DOHH2 (cell line): ENCODE data around the gene LITAF.

ENCODE experiments used
- H3F3A ChIP-seq: fragments of 200-600 bp; sonication (generic), shearing (Covaris generic); 2 replicates; pipeline ENCODE4 v1.6.0; 2016; ENCODE audit warnings: antibody characterized with exemption, mild to moderate bottlenecking; ENCODE audit not compliant: control insufficient read depth, insufficient read depth
- H3K27ac ChIP-seq: fragments of 200-600 bp; sonication (generic); 2 replicates; pipeline ENCODE4 v1.5.1; 2014; ENCODE audit warnings: low read depth, mild to moderate bottlenecking, low read length, moderate library complexity
- H3K27me3 ChIP-seq: fragments of 200-600 bp; sonication (generic); 2 replicates; pipeline ENCODE4 v1.6.1; 2014; ENCODE audit warnings: mild to moderate bottlenecking, low read length, mixed read lengths; ENCODE audit not compliant: control insufficient read depth
- H3K36me3 ChIP-seq: fragments of 200-600 bp; sonication (generic); 2 replicates; pipeline ENCODE4 v1.6.1; 2014; ENCODE audit warnings: mild to moderate bottlenecking, low read length, moderate library complexity, mixed read lengths; ENCODE audit not compliant: control insufficient read depth
- H3K4me1 ChIP-seq: fragments of 200-600 bp; sonication (generic); 2 replicates; pipeline ENCODE4 v1.6.1; 2014; ENCODE audit warnings: mild to moderate bottlenecking, low read length, mixed read lengths; ENCODE audit not compliant: control insufficient read depth
- H3K4me2 ChIP-seq: fragments of 200-600 bp; sonication (generic); 2 replicates; pipeline ENCODE4 v1.6.0; 2014; ENCODE audit warnings: mild to moderate bottlenecking, low read length, moderate library complexity
- H3K4me3 ChIP-seq: fragments of 200-600 bp; sonication (generic); 2 replicates; pipeline ENCODE4 v1.5.1; 2014; ENCODE audit warnings: mild to moderate bottlenecking, low read length, mixed read lengths
- H3K79me2 ChIP-seq: fragments of 200-600 bp; sonication (generic); 2 replicates; pipeline ENCODE4 v1.6.1; 2014; ENCODE audit warnings: mild to moderate bottlenecking, low read length, mixed read lengths; ENCODE audit not compliant: control insufficient read depth
- H3K9me2 ChIP-seq: fragments of 200-600 bp; sonication (generic); replicated peaks from 2 replicates; pipeline ENCODE4 v1.6.1; 2014; ENCODE audit warnings: mild to moderate bottlenecking, low read length, mixed read lengths; ENCODE audit not compliant: control insufficient read depth
- H3K9me3 ChIP-seq: fragments of 200-600 bp; sonication (generic); 2 replicates; pipeline ENCODE4 v1.6.1; 2014; ENCODE audit warnings: antibody characterized with exemption, low read length, mixed read lengths; ENCODE audit not compliant: control insufficient read depth, insufficient read depth
- H4K20me1 ChIP-seq: fragments of 200-600 bp; sonication (generic); 2 replicates; pipeline ENCODE4 v1.6.0; 2014; ENCODE audit warnings: low read depth, mild to moderate bottlenecking, antibody characterized with exemption, low read length, moderate library complexity; ENCODE audit not compliant: control insufficient read depth, insufficient read depth
- CTCF ChIP-seq: fragments of 200-600 bp; sonication (generic); IDR thresholded peaks from one replicate; pipeline ENCODE4 v1.5.1; 2014; ENCODE audit warnings: antibody characterized with exemption, mild to moderate bottlenecking, low read depth, low read length; ENCODE audit not compliant: poor library complexity, severe bottlenecking
- EZH2phosphoT487 ChIP-seq: fragments of 200-600 bp; sonication (generic); IDR thresholded peaks from 2 replicates; pipeline ENCODE4 v1.6.1; 2017; ENCODE audit warnings: borderline replicate concordance, mild to moderate bottlenecking, antibody characterized with exemption, low read length, moderate library complexity, mixed read lengths

LITAF gene

DNA sequence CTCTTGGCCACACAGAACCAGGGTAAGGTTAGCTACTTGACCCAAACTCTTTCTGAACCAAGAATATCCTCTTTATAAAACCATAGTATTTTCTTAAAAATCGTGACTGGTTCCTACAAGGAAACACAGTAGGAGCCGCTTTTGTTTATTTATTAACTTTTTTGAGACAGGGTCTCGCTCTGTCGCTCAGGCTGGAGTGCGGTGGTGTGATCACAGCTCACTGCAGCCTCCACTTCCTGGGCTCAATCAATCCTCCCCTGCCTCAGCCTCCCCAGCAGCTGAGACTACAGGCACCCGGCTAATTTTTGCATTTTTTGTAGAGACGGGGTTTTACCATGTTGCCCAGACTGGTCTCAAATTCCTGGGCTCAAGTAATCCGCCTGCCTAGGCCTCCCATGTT, 14.7 kb upstream of the LITAF start:
- Histone ChIP-seq H3K27me3 (no peaks in the 10 kb centered on the region), H3K4me3 (peak overlapping the region; percentile 56), H3F3A (peaks cover 16% of the 10 kb centered on the region), H3K27ac (peak overlapping the region; percentile 89), H3K4me2 (peak overlapping the region; percentile 76), H3K36me3 (peaks cover 2% of the 10 kb centered on the region; the same call in 1 of the 2 replicates), H4K20me1 (no peaks in the 10 kb centered on the region), H3K79me2 (no peaks in the 10 kb centered on the region), H3K9me2 (no peaks in the 10 kb centered on the region), H3K9me3 (no peaks in the 10 kb centered on the region), H3K4me1 (peaks cover 63% of the 10 kb centered on the region)
- TF ChIP-seq CTCF (no peak), EZH2phosphoT487 (no peak)

GRCh38 chr16:11599579-11599978, 12.9 kb upstream of the LITAF start:
- TF ChIP-seq EZH2phosphoT487 (no peak), CTCF (no peak)
- Histone ChIP-seq H3K9me3 (no peaks in the 10 kb centered on the region), H3K36me3 (peaks cover 2% of the 10 kb centered on the region; the same call in 1 of the 2 replicates), H3K27ac (no peak overlapping the region), H3K9me2 (no peaks in the 10 kb centered on the region), H3K4me3 (no peak overlapping the region), H3K4me2 (no peak overlapping the region), H3F3A (peaks cover 21% of the 10 kb centered on the region), H3K79me2 (no peaks in the 10 kb centered on the region), H4K20me1 (no peaks in the 10 kb centered on the region), H3K4me1 (peaks cover 74% of the 10 kb centered on the region), H3K27me3 (no peaks in the 10 kb centered on the region)

DNA sequence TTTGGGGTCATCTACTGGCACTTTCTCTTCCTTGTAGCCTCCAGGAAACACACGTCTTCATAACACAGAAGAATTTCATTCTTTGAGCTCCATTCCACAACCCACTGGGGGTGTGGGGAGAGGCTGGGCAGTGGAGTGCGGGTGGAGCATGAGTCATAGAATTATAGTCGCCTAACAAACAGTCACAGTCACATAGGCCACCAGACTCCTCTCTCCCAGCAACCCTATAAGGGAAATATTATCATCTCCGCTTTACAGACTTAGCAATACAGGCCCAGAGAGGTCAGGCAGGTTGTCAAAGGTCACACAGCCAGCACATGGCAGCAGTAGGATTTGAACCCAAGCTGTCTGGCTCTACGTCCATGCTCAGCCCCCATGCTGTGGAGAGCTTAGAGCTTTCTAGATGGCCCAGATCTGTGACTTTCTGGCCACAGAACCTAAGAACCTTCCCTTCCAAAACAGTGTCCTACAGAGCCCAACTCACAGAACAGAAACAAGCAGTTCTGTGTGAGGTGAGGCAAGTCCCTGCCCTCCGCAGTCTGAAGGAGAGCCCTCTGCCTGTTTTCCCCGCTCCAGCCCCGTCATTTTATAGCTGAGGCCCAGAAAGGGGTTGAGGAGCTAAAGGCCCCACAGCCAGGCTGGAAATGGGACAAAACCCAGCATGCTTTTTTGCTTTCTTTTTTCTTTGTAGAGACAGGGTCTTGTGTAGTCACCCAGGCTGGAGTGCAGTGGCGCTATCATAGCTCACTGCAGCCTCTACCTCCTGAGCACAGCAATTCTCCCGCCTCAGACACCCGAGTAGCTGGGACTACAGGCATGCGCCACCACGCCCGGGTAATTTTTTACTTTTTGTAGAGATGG, 10.7 kb upstream of the LITAF start:
- Histone ChIP-seq H3K4me3 (no peak overlapping the region), H3K79me2 (no peaks in the 10 kb centered on the region), H3K9me2 (no peaks in the 10 kb centered on the region), H4K20me1 (no peaks in the 10 kb centered on the region), H3K27ac (peak overlapping the region; percentile 4; the same call in 1 of the 2 replicates), H3F3A (peaks cover 17% of the 10 kb centered on the region), H3K9me3 (no peaks in the 10 kb centered on the region), H3K36me3 (peaks cover 2% of the 10 kb centered on the region; the same call in 1 of the 2 replicates), H3K4me1 (peaks cover 60% of the 10 kb centered on the region), H3K27me3 (no peaks in the 10 kb centered on the region), H3K4me2 (peak overlapping the region; percentile 31)
- no peak for TF ChIP-seq EZH2phosphoT487
- no peak for TF ChIP-seq CTCF
